HUES48 (cell line): ENCODE results near the gene CREB5.

ENCODE experiments used
- H3K27ac ChIP-seq: one replicate; pipeline ENCODE4 v1.7.0; 2013; ENCODE audit warnings: low read depth, low read length, inconsistent platforms
- H3K27me3 ChIP-seq: 2 replicates; pipeline ENCODE4 v1.6.1; 2013; ENCODE audit warnings: mild to moderate bottlenecking, low read length; ENCODE audit not compliant: control insufficient read depth, insufficient read depth
- H3K36me3 ChIP-seq: 2 replicates; pipeline ENCODE4 v1.6.1; 2013; ENCODE audit warnings: low read length; ENCODE audit not compliant: control insufficient read depth, insufficient read depth
- H3K4me1 ChIP-seq: 2 replicates; pipeline ENCODE4 v1.6.1; 2013; ENCODE audit warnings: mild to moderate bottlenecking, low read length; ENCODE audit not compliant: control insufficient read depth, insufficient read depth
- H3K4me3 ChIP-seq: 2 replicates; pipeline ENCODE4 v1.5.1; 2013; ENCODE audit warnings: mild to moderate bottlenecking, low read depth, low read length
- H3K9ac ChIP-seq: 2 replicates; pipeline ENCODE4 v1.6.1; 2013; ENCODE audit warnings: mild to moderate bottlenecking, low read depth, low read length, moderate library complexity
- H3K9me3 ChIP-seq: 2 replicates; pipeline ENCODE4 v1.6.1; 2013; ENCODE audit warnings: low read length; ENCODE audit not compliant: control insufficient read depth, insufficient read depth

Gene CREB5

GRCh38 chr7:28565980-28566379, 153.7 kb downstream of the CREB5 start:
- Histone ChIP-seq H3K9me3 (no peaks in the 10 kb centered on the region), H3K36me3 (no peaks in the 10 kb centered on the region), H3K9ac (no peak overlapping the region), H3K4me1 (no peaks in the 10 kb centered on the region), H3K27me3 (no peaks in the 10 kb centered on the region), H3K4me3 (no peak overlapping the region), H3K27ac (no peak overlapping the region)

GRCh38 chr7:28570113-28570969, 158.0 kb downstream of the CREB5 start:
- Histone ChIP-seq H3K9ac (no peak overlapping the region), H3K27me3 (no peaks in the 10 kb centered on the region), H3K4me3 (no peak overlapping the region), H3K9me3 (no peaks in the 10 kb centered on the region), H3K4me1 (peaks cover 22% of the 10 kb centered on the region), H3K27ac (no peak overlapping the region), H3K36me3 (no peaks in the 10 kb centered on the region)

DNA sequence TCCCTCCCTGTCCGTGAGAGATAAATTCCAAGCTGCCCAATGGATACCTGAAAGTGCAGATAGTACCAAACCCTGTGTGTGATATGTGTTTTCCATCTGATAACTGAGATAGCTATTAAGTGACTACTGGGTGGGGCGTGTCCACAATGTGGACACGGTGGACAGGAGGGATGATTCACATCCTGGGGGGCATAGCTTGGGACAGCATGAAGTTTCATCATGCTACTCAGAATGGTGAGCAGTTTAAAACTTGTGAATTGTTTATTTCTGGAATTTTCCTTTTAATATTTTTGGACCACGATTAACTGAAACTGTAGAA, 158.6 kb downstream of the CREB5 start:
- Histone ChIP-seq H3K27ac (no peak overlapping the region), H3K36me3 (no peaks in the 10 kb centered on the region), H3K9ac (no peak overlapping the region), H3K4me1 (peaks cover 24% of the 10 kb centered on the region), H3K27me3 (no peaks in the 10 kb centered on the region), H3K9me3 (no peaks in the 10 kb centered on the region), H3K4me3 (no peak overlapping the region)

- no peaks in the 10 kb centered on the region for H3K9me3 ChIP-seq
- no peak overlapping the region for H3K4me3 ChIP-seq
- no peaks in the 10 kb centered on the region for H3K27me3 ChIP-seq
- no peak overlapping the region for H3K27ac ChIP-seq
- no peaks in the 10 kb centered on the region for H3K36me3 ChIP-seq
- no peak overlapping the region for H3K9ac ChIP-seq
- peaks cover 24% of the 10 kb centered on the region for H3K4me1 ChIP-seq
Measured at GRCh38 chr7:28571405-28571804, 159.1 kb downstream of the CREB5 start.

GRCh38 chr7:28572321-28573058, 160.2 kb downstream of the CREB5 start:
- Histone ChIP-seq H3K9ac (no peak overlapping the region), H3K4me1 (peaks cover 24% of the 10 kb centered on the region), H3K4me3 (no peak overlapping the region), H3K9me3 (no peaks in the 10 kb centered on the region), H3K36me3 (no peaks in the 10 kb centered on the region), H3K27ac (no peak overlapping the region), H3K27me3 (no peaks in the 10 kb centered on the region)

DNA sequence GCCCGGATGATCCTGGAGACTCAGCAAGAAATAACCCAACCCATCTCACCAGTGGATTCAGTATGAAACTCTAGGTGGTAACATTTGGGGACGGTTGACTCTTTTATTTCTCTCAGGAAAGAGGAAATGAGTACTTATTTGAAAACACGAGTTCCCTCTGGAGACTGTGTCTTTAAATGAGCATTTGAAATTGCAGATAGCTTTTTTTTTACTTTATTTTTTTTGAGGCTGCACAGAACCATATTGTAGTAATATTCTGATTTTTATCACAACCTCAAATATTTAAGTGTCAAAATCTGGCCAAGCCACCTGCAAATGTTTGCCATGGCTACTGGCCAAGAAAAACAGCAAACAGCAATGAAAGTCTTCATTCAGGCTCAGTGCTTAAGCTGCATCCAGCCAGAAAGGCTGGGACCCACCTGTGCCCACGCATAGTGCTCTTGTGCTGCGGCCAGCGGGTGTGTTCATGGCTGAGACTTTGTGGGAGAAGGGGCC, 160.8 kb downstream of the CREB5 start:
- peaks cover 24% of the 10 kb centered on the region for H3K4me1 ChIP-seq
- H3K9me3 ChIP-seq: no peaks in the 10 kb centered on the region
- H3K9ac ChIP-seq: no peak overlapping the region
- H3K27ac ChIP-seq: no peak overlapping the region
- H3K27me3 ChIP-seq: no peaks in the 10 kb centered on the region
- no peak overlapping the region for H3K4me3 ChIP-seq
- H3K36me3 ChIP-seq: no peaks in the 10 kb centered on the region

DNA sequence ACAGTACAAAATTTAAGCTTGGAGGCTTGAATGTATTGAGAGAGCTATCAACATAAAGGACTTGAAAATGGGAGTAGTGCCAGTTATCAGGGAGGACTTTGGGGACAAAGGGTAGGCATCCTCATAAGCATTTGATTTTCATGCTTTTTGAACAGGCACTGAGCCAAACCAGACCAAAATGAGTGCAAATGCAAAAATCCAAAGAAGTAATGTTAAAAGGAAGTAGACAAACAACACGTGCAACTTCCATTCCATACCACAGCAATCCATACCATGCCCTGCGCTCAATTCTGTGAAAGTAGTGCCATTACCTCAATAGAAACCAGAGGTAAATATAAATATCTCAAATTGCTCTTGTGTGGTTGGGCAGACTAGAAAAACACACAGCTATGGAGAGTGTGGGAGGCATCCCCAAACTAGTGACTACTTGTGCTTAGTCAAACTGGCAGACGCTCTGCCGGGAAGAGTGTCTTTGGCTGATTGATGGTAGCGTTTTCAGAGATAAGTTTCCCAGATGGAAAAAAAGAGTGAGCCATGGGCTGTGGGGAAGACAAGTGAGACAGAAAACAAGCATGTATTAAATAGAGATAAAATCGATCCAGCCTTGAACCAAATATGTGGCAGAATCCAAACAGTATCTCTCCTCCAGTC, 161.5 kb downstream of the CREB5 start:
- H3K4me3 ChIP-seq: no peak overlapping the region
- H3K9me3 ChIP-seq: no peaks in the 10 kb centered on the region
- no peak overlapping the region for H3K9ac ChIP-seq
- H3K4me1 ChIP-seq: peaks cover 24% of the 10 kb centered on the region
- no peak overlapping the region for H3K27ac ChIP-seq
- H3K36me3 ChIP-seq: no peaks in the 10 kb centered on the region
- no peaks in the 10 kb centered on the region for H3K27me3 ChIP-seq

DNA sequence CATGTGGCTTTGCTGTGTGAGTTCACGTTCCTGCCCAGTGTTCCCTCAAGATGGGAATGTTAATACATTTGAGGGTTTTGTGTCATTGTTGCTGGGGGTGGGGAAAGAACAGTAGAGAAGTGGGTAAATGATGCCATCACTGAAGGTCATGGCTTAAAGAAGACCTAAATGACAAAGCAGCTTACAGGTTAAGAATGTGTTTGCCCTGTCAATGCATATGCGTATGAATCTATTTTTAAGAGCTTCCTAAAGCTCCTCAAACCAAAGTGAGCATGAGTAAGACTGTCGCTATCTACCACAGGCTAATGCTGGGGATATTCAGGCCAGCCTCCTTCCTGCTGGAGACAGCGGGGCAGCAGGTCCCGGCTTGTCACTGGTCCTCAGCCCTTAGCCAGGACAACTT, 162.9 kb downstream of the CREB5 start:
- no peaks in the 10 kb centered on the region for H3K9me3 ChIP-seq
- H3K9ac ChIP-seq: no peak overlapping the region
- peaks cover 24% of the 10 kb centered on the region for H3K4me1 ChIP-seq
- H3K27me3 ChIP-seq: no peaks in the 10 kb centered on the region
- no peak overlapping the region for H3K27ac ChIP-seq
- no peak overlapping the region for H3K4me3 ChIP-seq
- H3K36me3 ChIP-seq: no peaks in the 10 kb centered on the region

DNA sequence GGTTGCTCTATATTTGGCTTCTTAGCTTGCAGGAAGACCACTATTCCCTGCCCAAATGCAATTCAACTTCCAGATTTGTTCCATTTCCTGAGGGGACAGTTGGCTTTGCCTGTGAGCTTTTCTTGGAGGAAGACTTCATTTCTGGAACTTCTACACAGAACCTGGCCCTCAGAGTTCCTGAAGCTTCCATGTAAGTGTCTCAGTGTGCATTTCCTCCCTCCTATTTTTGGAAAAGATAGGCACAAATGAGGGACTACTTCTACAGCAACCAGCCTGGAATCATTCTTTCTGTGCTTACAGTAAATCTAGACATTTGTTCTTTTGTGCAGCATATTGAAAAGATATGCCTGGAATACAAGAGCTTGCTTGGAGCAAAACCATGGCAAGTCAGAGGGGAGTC, 164.3 kb downstream of the CREB5 start:
- Histone ChIP-seq H3K9ac (no peak overlapping the region), H3K4me3 (no peak overlapping the region), H3K36me3 (no peaks in the 10 kb centered on the region), H3K9me3 (no peaks in the 10 kb centered on the region), H3K27ac (no peak overlapping the region), H3K4me1 (peaks cover 20% of the 10 kb centered on the region), H3K27me3 (no peaks in the 10 kb centered on the region)

DNA sequence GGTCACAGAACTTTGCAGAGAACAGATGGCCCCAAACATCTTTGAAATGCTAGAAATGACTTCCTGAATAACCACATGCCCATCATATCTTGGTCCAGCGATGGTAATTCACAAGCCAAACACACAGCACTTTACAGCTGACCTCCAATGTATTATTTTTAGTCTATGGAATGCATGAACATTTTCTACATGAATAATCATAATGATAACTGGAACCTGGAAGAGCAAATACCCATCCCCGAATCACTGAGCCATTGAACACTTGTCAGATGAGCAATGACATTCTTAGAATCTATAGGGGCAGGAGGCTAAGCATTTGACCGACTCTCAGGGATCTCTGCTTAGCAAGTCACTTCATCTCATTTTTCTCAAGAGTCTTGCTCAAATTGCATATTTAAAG, 167.3 kb downstream of the CREB5 start:
- H3K36me3 ChIP-seq: no peaks in the 10 kb centered on the region
- H3K27me3 ChIP-seq: no peaks in the 10 kb centered on the region
- H3K4me1 ChIP-seq: peaks cover 3% of the 10 kb centered on the region; the same call in 1 of the 2 replicates
- H3K9me3 ChIP-seq: no peaks in the 10 kb centered on the region
- H3K4me3 ChIP-seq: no peak overlapping the region
- no peak overlapping the region for H3K9ac ChIP-seq
- no peak overlapping the region for H3K27ac ChIP-seq

GRCh38 chr7:28580665-28581064, 168.3 kb downstream of the CREB5 start:
- H3K4me3 ChIP-seq: no peak overlapping the region
- no peak overlapping the region for H3K9ac ChIP-seq
- H3K27ac ChIP-seq: no peak overlapping the region
- H3K9me3 ChIP-seq: no peaks in the 10 kb centered on the region
- no peaks in the 10 kb centered on the region for H3K36me3 ChIP-seq
- no peaks in the 10 kb centered on the region for H3K27me3 ChIP-seq
- H3K4me1 ChIP-seq: no peaks in the 10 kb centered on the region
